Right lobe of liver (tissue), 4 donors: ENCODE measurements around the gene ZBTB25.

Source experiments
- POLR2A ChIP-seq: fragments of 450-650 bp; IDR thresholded peaks from one replicate; pipeline ENCODE4 v1.6.1; 2017; ENCODE audit warnings: antibody characterized with exemption, mild to moderate bottlenecking
- TF ChIP-seq, protein P1 (sequence below), 4 donors: fragments of 200-600 bp in 3 of 4; fragments of 450-650 bp in 1 of 4; IDR thresholded peaks; one replicate each; pipeline versions ENCODE4 v1.5.1 to v1.8.0; 2016 to 2022; ENCODE audit warnings: antibody characterized with exemption in 4 of 4, mild to moderate bottlenecking in 2 of 4
- donor health status: DM: no; HTN: no; CAD: no.
- donor health status: DM: no; HTN: no; CAD: no.
- donor health status: DM: no; HTN: yes; CAD: no.

GRCh38 chr14:64531567-64531966 is 27.9 kb upstream of the ZBTB25 start:
- no peak for TF ChIP-seq POLR2A
- TF ChIP-seq, protein P1, sequence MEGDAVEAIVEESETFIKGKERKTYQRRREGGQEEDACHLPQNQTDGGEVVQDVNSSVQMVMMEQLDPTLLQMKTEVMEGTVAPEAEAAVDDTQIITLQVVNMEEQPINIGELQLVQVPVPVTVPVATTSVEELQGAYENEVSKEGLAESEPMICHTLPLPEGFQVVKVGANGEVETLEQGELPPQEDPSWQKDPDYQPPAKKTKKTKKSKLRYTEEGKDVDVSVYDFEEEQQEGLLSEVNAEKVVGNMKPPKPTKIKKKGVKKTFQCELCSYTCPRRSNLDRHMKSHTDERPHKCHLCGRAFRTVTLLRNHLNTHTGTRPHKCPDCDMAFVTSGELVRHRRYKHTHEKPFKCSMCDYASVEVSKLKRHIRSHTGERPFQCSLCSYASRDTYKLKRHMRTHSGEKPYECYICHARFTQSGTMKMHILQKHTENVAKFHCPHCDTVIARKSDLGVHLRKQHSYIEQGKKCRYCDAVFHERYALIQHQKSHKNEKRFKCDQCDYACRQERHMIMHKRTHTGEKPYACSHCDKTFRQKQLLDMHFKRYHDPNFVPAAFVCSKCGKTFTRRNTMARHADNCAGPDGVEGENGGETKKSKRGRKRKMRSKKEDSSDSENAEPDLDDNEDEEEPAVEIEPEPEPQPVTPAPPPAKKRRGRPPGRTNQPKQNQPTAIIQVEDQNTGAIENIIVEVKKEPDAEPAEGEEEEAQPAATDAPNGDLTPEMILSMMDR (IDR thresholded peaks at IDR 0.05), result no peak
